Lung (tissue), 12 donors: ENCODE results near the gene DISC1. TPM values are rescaled to one million over a fixed set of nuclear protein-coding genes. Genes with fewer than 3 reads are reported as not detected.

ENCODE experiments used
- ATAC-seq: fragments of 200-7000 bp; cut with Tn5 transposase; one replicate; pipeline ENCODE4 v1.9.1; 2020; ENCODE audit warnings: moderate number of reproducible peaks; ENCODE audit not compliant: insufficient read depth, low FRiP score
- DNase-seq, 3 donors: peaks; one replicate each; pipeline ENCODE4 v3.0.0-alpha.2; 2013 to 2017
- H3K27ac ChIP-seq, 2 donors: one replicate each; pipeline ENCODE4 v1.5.1; 2013; ENCODE audit warnings: mild to moderate bottlenecking in 2 of 2, moderate library complexity in 2 of 2, control low read depth in 1 of 2, inconsistent platforms in 1 of 2, low read depth in 1 of 2, low read length in 1 of 2
- H3K27me3 ChIP-seq, 3 donors: one replicate each; pipeline ENCODE4 v1.5.1; 2013; ENCODE audit warnings: low read length in 2 of 3; ENCODE audit not compliant: control insufficient read depth in 3 of 3, insufficient read depth in 3 of 3
- H3K36me3 ChIP-seq, 4 donors: one replicate each; pipeline ENCODE4 v1.5.1; 2013; ENCODE audit warnings: low read length in 4 of 4, mild to moderate bottlenecking in 1 of 4, moderate library complexity in 1 of 4; ENCODE audit not compliant: control insufficient read depth in 4 of 4, insufficient read depth in 4 of 4
- H3K4me1 ChIP-seq, 5 donors: one replicate each; pipeline ENCODE4 v1.5.1; 2013; ENCODE audit warnings: low read length in 5 of 5, mild to moderate bottlenecking in 2 of 5, moderate library complexity in 1 of 5; ENCODE audit not compliant: control insufficient read depth in 5 of 5, insufficient read depth in 5 of 5
- H3K4me3 ChIP-seq: one replicate; pipeline ENCODE4 v1.5.1; 2013; ENCODE audit warnings: mild to moderate bottlenecking, control low read depth, moderate library complexity
- H3K9ac ChIP-seq, 2 donors: one replicate each; pipeline ENCODE4 v1.5.1; 2013; ENCODE audit warnings: low read length in 2 of 2, control low read depth in 1 of 2; ENCODE audit not compliant: insufficient read depth in 1 of 2
- H3K9me3 ChIP-seq, 4 donors: one replicate each; pipeline ENCODE4 v1.5.1; 2013; ENCODE audit warnings: low read length in 3 of 4, mild to moderate bottlenecking in 1 of 4, moderate library complexity in 1 of 4; ENCODE audit not compliant: control insufficient read depth in 4 of 4, insufficient read depth in 3 of 4
- CTCF ChIP-seq: IDR thresholded peaks from 2 replicates; pipeline ENCODE4 v1.5.1; 2012; ENCODE audit warnings: mild to moderate bottlenecking; ENCODE audit errors: control extremely low read depth, extremely low read depth
- WGBS, 2 donors: extraction: QIAGEN DNeasy Blood & Tissue Kit; methylation state at CpG; one replicate each; pipeline ENCODE4 v1.1.7; 2013; 5-methylcytosine and 5-hydroxymethylcytosine counted together
- polyA plus RNA-seq, 2 donors: library from polyadenylated mRNA; stranded (reverse); fragments of 200-250 nt; gene quantifications; one replicate each; pipeline ENCODE4 v1.2.1, GENCODE V29; 2013
- total RNA-seq, 2 donors: library from RNA; depleted of rRNA in 1 of 2; stranded (reverse); fragments of >200 nt in 1 of 2; gene quantifications; one replicate each; pipeline ENCODE4 v1.2.1, GENCODE V29; 2014 to 2021
- donor health status: control.
- donor health status: control.
- donor health status: Bipolar disorder and iron deficiency.
- donor health status: healthy.
- donor health status: DM: yes; HTN: yes; CAD: no.

The DISC1 gene
- total and polyA plus RNA-seq, 4 donors = 0.98 to 32.9 (median 6.1) TPM

DNA sequence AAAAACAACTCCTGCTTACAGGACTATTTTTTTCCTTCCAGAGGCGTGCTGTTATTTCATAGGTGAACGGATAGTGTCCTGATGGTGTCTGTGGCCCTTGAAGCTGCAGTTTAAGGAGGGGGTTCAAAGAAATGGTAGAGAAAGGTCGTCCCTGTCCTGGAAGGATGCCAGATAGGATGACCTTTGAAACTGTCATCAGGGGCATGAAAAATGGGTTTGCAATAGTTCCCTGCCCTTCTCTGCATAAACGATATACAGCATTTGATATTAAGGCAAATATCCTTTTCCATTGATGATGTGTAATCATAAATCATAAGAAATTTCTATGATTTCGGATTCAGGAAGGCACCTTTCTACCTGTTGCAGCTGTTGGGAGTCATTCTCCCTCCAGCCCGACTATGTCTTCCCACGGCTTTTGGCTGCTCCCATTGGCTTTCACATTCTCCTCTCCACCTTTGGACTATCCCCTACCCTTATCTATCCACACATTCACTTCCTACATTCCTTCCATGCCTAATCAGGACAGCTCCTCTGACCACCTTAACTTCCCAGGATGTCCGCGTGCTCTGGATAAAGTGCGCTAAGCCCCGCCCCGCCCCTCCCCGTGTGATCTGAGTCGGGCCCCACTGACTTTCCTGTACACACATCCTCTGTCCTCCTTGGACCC lies 209.8 kb downstream of the DISC1 start:
- WGBS, 2 donors = 83 to 87% methylated on average over 14 of the region's 14 CpGs
- Histone ChIP-seq H3K27ac (no peak overlapping the region), H3K9me3 (no peaks in the 10 kb centered on the region), H3K36me3 (no peaks in the 10 kb centered on the region), H3K4me1 (peaks cover 0 to 2% (median 0%) of the 10 kb centered on the region in 5 donors), H3K9ac (no peak overlapping the region), H3K4me3 (no peak overlapping the region), H3K27me3 (no peaks in the 10 kb centered on the region)
- ATAC-seq (no peak), DNase-seq (no peak)
- no peak for TF ChIP-seq CTCF

DNA sequence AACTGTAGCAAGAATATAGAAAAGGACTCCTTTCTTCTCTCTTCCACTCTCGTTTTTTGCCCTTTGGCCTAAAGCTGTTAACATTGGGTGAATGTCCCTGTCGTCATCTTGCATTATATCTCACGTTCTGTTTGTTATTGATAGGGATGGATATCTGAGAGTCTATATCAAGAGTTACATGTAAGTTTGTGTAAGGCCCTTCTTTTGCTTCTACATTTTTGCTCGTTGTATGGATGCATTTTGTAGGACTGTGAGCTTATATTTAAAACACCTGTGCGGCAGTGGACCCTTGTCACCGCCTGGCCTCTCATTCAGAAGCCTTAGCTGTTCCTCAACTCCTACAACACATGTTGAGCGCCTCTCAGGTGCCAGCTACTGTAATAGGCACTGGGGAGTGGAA lies 211.9 kb downstream of the DISC1 start:
- Histone ChIP-seq H3K27ac (no peak overlapping the region), H3K36me3 (no peaks in the 10 kb centered on the region), H3K4me3 (no peak overlapping the region), H3K9me3 (no peaks in the 10 kb centered on the region), H3K4me1 (peaks cover 0 to 2% (median 0%) of the 10 kb centered on the region in 5 donors), H3K9ac (no peak overlapping the region), H3K27me3 (no peaks in the 10 kb centered on the region)
- DNase-seq (no peak), ATAC-seq (no peak)
- WGBS, 2 donors = 88 to 91% methylated on average over 7 of the region's 7 CpGs
- no peak for TF ChIP-seq CTCF

- H3K4me1 ChIP-seq = peaks cover 0 to 3% (median 1%) of the 10 kb centered on the region in 5 donors
- ATAC-seq = no peak
- H3K9me3 ChIP-seq = no peaks in the 10 kb centered on the region
- no peak overlapping the region for H3K9ac ChIP-seq
- H3K4me3 ChIP-seq = no peak overlapping the region
- no peak for TF ChIP-seq CTCF
- DNase-seq = no peak
- no peaks in the 10 kb centered on the region for H3K27me3 ChIP-seq
- H3K36me3 ChIP-seq = no peaks in the 10 kb centered on the region
- no peak overlapping the region for H3K27ac ChIP-seq
- 90 to 95% methylated on average over 2 of the region's 2 CpGs for WGBS, 2 donors
Measured at GRCh38 chr1:231839999-231840398, 213.4 kb downstream of the DISC1 start.
